ENCODE data around the gene DNAJC2. TPM values are rescaled to one million over a fixed set of nuclear protein-coding genes. Genes with fewer than 3 reads are reported as not detected.
"Not testable (repeated sequence)": the region's sequence is repeated elsewhere in the genome, so short reads cannot be mapped to it uniquely, and the experiment has no call there.

DNAJC2 gene
- total RNA-seq, 4 donors from 2014 or later: 10.2 to 45.0 (median 17.8) TPM

DNA sequence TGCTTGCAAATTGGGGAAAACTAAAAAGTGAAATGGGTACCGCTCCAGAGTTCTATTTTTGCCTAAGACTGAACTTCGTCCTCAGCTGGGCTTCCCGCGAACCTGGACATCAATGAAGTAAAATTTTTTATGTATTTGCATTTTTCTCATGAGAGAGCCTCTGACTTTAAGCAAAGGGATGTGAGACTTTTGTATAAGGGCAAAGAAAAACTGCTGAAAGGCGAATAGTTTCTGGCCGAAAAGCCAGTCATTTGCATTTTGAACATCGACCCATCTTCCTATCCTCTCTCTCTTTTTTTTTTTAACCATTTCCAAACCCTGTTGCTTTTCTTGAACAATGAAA is 46.8 kb downstream of the DNAJC2 start:
- 1% methylated on average over 7 of the region's 7 CpGs for WGBS
- peaks cover 23% of the 10 kb centered on the region for H3K4me1 ChIP-seq
- no peaks in the 10 kb centered on the region for H3K27me3 ChIP-seq
- H3K36me3 ChIP-seq: peaks cover 34% of the 10 kb centered on the region
- H3K27ac ChIP-seq: peak overlapping the region; percentile 91
- peak overlapping the region; percentile 93 for H3K4me3 ChIP-seq
- no peak for DNase-seq (ENCODE audit: low spot score in 2 of 2)
- no peaks in the 10 kb centered on the region for H3K9me3 ChIP-seq
- TF ChIP-seq, protein P1, sequence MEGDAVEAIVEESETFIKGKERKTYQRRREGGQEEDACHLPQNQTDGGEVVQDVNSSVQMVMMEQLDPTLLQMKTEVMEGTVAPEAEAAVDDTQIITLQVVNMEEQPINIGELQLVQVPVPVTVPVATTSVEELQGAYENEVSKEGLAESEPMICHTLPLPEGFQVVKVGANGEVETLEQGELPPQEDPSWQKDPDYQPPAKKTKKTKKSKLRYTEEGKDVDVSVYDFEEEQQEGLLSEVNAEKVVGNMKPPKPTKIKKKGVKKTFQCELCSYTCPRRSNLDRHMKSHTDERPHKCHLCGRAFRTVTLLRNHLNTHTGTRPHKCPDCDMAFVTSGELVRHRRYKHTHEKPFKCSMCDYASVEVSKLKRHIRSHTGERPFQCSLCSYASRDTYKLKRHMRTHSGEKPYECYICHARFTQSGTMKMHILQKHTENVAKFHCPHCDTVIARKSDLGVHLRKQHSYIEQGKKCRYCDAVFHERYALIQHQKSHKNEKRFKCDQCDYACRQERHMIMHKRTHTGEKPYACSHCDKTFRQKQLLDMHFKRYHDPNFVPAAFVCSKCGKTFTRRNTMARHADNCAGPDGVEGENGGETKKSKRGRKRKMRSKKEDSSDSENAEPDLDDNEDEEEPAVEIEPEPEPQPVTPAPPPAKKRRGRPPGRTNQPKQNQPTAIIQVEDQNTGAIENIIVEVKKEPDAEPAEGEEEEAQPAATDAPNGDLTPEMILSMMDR (IDR thresholded peaks at IDR 0.05): no peak
- no peak for TF ChIP-seq POLR2AphosphoS5 (IDR thresholded peaks at IDR 0.05)
- no peak for TF ChIP-seq EP300 (IDR thresholded peaks at IDR 0.05)
- TF ChIP-seq POLR2A (IDR thresholded peaks at IDR 0.05): no peak

DNA sequence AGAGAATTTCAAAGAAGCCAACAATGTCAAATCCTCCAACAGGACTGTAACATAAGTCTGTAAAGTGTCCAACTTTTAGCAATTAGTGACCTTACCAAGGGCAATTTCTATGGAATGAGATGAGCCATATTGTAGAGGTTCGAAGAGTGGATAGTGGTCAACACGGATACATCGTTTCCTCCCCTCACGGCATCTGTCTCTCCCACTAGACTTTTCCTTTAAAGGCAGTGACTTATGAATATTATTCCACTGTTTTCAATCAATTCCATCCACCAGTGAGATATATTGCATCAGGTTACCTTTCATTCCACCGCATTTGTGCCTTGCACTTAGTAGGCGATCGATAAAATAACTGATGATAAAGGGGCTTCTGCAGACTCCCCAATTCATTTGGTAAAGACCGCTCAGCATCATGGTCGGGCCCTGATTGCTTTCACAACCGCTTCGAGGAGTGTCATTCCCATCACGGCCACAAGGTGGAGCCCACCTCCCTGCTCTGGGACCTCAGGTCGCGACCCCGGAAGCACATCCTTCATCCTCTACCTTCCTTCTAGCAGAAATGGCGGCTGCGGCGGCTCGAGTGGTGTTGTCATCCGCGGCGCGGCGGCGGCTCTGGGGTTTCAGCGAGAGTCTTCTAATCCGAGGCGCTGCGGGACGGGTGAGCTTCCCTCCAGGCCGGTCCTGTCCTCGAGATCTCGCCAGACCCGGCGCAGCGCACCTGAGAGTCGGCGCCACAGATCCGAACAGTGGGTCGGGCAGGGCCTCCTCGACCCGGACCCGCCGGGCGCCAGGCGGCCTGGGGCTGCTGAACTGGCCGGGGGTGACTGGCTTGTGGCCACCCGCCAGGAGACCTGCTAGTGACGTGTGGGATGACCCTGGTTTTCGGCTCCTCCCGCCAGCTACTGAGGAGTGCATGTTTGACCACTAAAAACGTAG is 47.4 kb downstream of the DNAJC2 start, which contains the start of gene PMPCB:
Gene PMPCB (plus strand): TSS at position 535 of the 936 bp plus-strand sequence. CDS start 25 bp downstream, at position 560.
- Histone ChIP-seq H3K27me3 (no peaks in the 10 kb centered on the region), H3K36me3 (peaks cover 28% of the 10 kb centered on the region), H3K4me3 (peak within 1 kb of the TSS; percentile 93), H3K9me3 (no peaks in the 10 kb centered on the region), H3K4me1 (peaks cover 23% of the 10 kb centered on the region), H3K27ac (peak within 1 kb of the TSS; percentile 91)
- peak; percentile 97 to 98 for DNase-seq (ENCODE audit: low spot score in 2 of 2)
- TF ChIP-seq POLR2A (IDR thresholded peaks at IDR 0.05) (peak in 1 of 2 donors; percentile 38), POLR2AphosphoS5 (IDR thresholded peaks at IDR 0.05) (peak in 2 of 3 donors; percentile 34 to 68), EP300 (IDR thresholded peaks at IDR 0.05) (no peak)
- TF ChIP-seq, protein P1 (IDR thresholded peaks at IDR 0.05): peak; percentile 92 to 96
- WGBS: 3% methylated on average over 30 of the region's 52 CpGs

DNA sequence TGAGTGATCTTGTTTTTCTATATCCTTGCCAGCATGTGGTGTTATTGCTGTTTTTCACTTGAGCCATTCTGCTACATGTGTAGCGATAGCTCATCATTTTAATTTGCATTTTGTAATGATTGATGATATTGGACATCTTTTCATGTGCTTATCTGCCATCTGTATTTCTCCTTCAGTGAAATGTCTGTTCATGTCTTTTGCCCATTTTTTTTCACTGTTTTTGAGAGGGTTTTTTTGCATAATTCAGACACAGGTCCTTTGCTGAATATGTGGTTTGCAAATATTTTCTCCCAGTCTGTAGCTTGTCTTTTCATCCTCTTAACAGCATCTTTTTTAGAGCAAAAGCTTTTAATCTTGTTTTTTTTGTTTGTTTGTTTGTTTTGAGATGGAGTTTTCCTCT is 51.0 kb downstream of the DNAJC2 start:
- WGBS: 93% methylated on average over 1 of the region's 1 CpG

DNA sequence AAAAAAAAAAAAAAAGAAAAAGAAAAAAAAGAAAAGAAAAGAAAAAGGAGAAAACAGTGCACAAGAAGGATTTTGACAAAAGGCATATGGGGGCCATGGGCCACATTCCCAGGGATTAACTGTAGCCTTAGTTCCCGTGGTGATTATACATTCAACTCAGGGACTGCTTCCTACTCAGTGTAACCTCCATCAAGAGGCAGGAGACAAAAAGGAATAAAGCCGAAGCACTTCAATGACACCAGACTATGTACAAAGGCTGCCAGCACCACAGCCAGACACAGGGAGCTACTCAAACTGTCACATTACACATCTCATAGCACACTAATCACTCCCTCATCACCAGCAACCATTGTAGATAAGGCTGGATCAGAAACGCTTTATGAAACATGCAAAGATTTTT is 52.4 kb downstream of the DNAJC2 start:
- WGBS: 49% methylated on average over 3 of the region's 3 CpGs
- Histone ChIP-seq H3K27me3 (peaks cover 9% of the 10 kb centered on the region), H3K4me3 (no peak overlapping the region), H3K9me3 (no peaks in the 10 kb centered on the region), H3K4me1 (no peaks in the 10 kb centered on the region), H3K27ac (no peak overlapping the region), H3K36me3 (no peaks in the 10 kb centered on the region)
- DNase-seq (ENCODE audit: low spot score in 2 of 2): no peak
- TF ChIP-seq POLR2AphosphoS5 (IDR thresholded peaks at IDR 0.05) (no peak), POLR2A (IDR thresholded peaks at IDR 0.05) (no peak), EP300 (IDR thresholded peaks at IDR 0.05) (no peak)
- TF ChIP-seq, protein P1 (IDR thresholded peaks at IDR 0.05): no peak

More for the DNA sequence above, 51.0 kb downstream of the DNAJC2 start:
- Histone ChIP-seq H3K4me3 (no peak overlapping the region), H3K4me1 (peaks cover 8% of the 10 kb centered on the region), H3K36me3 (no peaks in the 10 kb centered on the region), H3K27ac (no peak overlapping the region), H3K27me3 (peaks cover 9% of the 10 kb centered on the region), H3K9me3 (no peaks in the 10 kb centered on the region)
- no peak for DNase-seq (ENCODE audit: low spot score in 2 of 2)
- TF ChIP-seq POLR2A (IDR thresholded peaks at IDR 0.05) (no peak), EP300 (IDR thresholded peaks at IDR 0.05) (no peak), POLR2AphosphoS5 (IDR thresholded peaks at IDR 0.05) (no peak)
- TF ChIP-seq, protein P1 (IDR thresholded peaks at IDR 0.05): no peak

DNA sequence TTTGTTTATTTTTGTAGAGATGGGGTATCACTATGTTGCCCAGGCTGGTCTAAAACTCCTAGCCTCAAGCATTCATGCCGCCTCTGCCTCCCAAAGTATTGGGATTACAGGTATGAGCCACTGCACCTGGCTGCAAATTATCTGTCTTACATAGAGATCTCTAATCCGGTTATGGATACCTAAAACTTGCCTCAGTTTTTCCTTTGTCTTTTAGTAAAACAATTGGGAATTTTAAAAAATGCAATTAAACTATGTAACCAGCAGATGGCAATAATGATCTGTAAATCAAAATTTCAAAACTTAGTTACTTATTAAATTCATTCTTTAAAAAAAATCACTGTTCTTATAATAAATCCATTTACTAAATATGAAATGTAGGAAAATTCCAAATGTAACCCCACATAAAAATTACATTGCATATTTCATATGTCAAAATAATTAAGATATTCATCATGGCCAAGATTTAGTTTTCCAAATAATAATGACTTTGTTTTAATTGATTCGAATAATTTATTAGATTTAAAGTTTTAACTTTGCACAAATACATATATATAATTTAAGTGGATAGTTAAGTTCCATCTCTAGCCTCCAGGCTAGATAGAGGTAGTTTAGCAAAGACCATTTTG is 61.7 kb downstream of the DNAJC2 start:
- H3K9me3 ChIP-seq; H3K4me3 ChIP-seq; H3K27me3 ChIP-seq; H3K36me3 ChIP-seq; H3K27ac ChIP-seq; DNase-seq (ENCODE audit: low spot score in 2 of 2): not testable (repeated sequence)
- peaks cover 13% of the 10 kb centered on the region for H3K4me1 ChIP-seq
- WGBS: 42% methylated on average over 3 of the region's 3 CpGs

DNA sequence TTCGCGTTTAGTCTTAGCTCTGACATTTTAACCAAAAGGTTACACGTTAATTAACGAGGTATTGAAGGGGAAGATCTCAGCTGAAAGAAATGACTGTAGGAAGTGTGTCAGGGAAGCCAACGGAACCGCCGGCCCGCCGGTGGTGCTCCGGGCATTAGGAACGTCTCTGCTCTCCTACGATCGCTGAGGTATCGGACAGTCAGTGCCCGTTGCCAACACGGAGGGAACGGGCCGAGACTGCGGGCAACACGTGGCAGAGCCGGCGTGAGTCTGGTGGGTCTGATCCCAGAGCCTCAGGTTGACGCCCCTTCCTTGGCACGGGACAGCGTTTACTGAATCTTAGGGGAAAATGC is 63.8 kb downstream of the DNAJC2 start:
- peaks cover 13% of the 10 kb centered on the region for H3K4me1 ChIP-seq
- peak overlapping the region; percentile 61 for H3K4me3 ChIP-seq
- not testable (repeated sequence) for H3K36me3 ChIP-seq, H3K9me3 ChIP-seq, H3K27ac ChIP-seq, H3K27me3 ChIP-seq
- peak in 1 of 2 donors; percentile 58 for DNase-seq (ENCODE audit: low spot score in 2 of 2)
- 3% methylated on average over 23 of the region's 25 CpGs for WGBS

DNA sequence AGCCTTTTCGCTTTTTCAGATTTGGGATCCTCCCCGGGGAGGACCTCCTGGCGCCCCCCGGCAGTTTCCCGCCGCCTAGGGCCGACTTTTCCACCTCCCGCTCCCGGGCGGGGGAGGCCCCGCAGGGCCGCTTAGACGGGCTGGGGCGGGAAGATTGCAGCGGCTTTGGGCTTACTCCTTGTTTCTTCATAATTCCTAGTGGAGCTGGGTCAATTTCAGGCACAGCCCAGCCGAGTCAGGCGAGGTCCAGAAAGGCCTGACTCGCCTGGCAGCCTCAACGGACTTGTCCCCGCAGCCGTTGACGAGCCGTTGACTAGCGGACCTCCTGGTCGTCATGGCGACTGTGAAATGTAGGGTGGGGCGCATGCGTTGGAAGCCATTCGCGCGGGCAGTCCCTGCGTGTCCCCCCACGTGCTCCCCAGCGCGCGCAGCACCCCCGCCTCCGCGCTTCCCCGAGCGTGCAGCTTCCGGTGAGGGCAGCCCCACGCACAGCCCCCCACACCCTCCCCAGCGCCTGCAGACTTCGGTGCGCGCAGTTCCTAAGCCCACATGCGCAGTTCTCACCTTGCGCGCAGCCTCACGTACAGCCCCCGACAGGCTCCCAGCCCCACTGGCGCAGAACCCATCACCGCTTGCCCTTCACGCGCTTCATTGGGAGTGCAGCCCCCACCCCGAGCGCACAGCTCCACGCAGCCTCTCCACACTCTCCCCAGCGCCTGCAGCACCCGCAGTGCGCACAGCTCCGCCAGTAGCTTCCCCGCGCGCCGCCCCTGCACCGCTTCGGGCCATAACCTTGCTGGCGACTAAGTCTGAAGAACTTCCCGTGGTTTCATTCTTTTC is 64.4 kb downstream of the DNAJC2 start:
- WGBS: under 1% methylated on average over 20 of the region's 71 CpGs
- Histone ChIP-seq H3K4me1 (peaks cover 13% of the 10 kb centered on the region), H3K4me3 (peak overlapping the region; percentile 61)
- H3K27ac ChIP-seq, H3K27me3 ChIP-seq, H3K36me3 ChIP-seq, H3K9me3 ChIP-seq: not testable (repeated sequence)
- peak; percentile 83 to 87 for DNase-seq (ENCODE audit: low spot score in 2 of 2)

GRCh38 chr7:103279636-103279962 is 65.0 kb downstream of the DNAJC2 start:
- H3K27ac ChIP-seq; DNase-seq (ENCODE audit: low spot score in 2 of 2); H3K36me3 ChIP-seq; H3K9me3 ChIP-seq; H3K27me3 ChIP-seq: not testable (repeated sequence)
- WGBS: under 1% methylated on average over 12 of the region's 12 CpGs
- Histone ChIP-seq H3K4me1 (peaks cover 13% of the 10 kb centered on the region), H3K4me3 (peak overlapping the region; percentile 61)

All from suprapubic skin (tissue), 4 donors.